Left lung (tissue), 10 donors: ENCODE measurements around the gene LAMA1. TPM values are rescaled to one million over a fixed set of nuclear protein-coding genes. Genes with fewer than 3 reads are reported as not detected.

ENCODE experiments used
- ATAC-seq: fragments of 200-7000 bp; cut with Tn5 transposase; one replicate; pipeline ENCODE4 v1.9.1; 2020; ENCODE audit warnings: moderate library complexity
- DNase-seq, 4 donors: peaks; one replicate each; pipeline ENCODE4 v3.0.0-alpha.2; 2013 to 2020
- H3K27ac ChIP-seq, 2 donors: fragments of 200-600 bp; sonication (generic) in 1 of 2; one replicate each; pipeline versions ENCODE4 v1.5.0 to v1.8.0; 2020 to 2021
- H3K27me3 ChIP-seq, 2 donors: fragments of 200-600 bp; sonication (generic) in 1 of 2; one replicate each; pipeline versions ENCODE4 v1.5.0 to v1.8.0; 2020 to 2021
- H3K36me3 ChIP-seq, 2 donors: fragments of 200-600 bp; sonication (generic) in 1 of 2; one replicate each; pipeline versions ENCODE4 v1.5.0 to v1.8.0; 2020 to 2021
- H3K4me1 ChIP-seq, 2 donors: fragments of 200-600 bp; one replicate each; pipeline ENCODE4 v1.8.0; 2021
- H3K4me3 ChIP-seq, 2 donors: fragments of 200-600 bp; sonication (generic) in 1 of 2; one replicate each; pipeline versions ENCODE4 v1.5.0 to v1.8.0; 2020 to 2021; ENCODE audit warnings: mild to moderate bottlenecking in 1 of 2
- H3K9me3 ChIP-seq, 2 donors: fragments of 200-600 bp; sonication (generic) in 1 of 2; one replicate each; pipeline versions ENCODE4 v1.5.0 to v1.8.0; 2020 to 2021
- intact Hi-C, 2 donors: fragments of 100-400 bp; cut with DNase I; formaldehyde crosslinking; loops; one replicate each; pipeline versions ENCODE4 v1.11.2 to v1.14.2; 2022
- polyA plus RNA-seq, 6 donors: library from polyadenylated mRNA; unstranded; fragments of 120-200 nt; gene quantifications; one replicate each; pipeline ENCODE4 v1.2.1, GENCODE V29; 2013; ENCODE audit not compliant: insufficient read length in 6 of 6
- total RNA-seq, 2 donors: library from RNA; stranded (reverse); fragmentation: NEBNext Ultra II Directional; extraction: Animal tissue kit (Norgen Biotek cat#: 25700); gene quantifications; one replicate each; pipeline ENCODE4 v1.2.1, GENCODE V29; 2021
- TF ChIP-seq, protein P1 (sequence below), 2 donors: fragments of 200-600 bp; sonication (generic) in 1 of 2; IDR thresholded peaks; one replicate each; pipeline versions ENCODE4 v1.5.0 to v1.8.0; 2021; ENCODE audit warnings: antibody characterized with exemption in 2 of 2
- donor health status: DM: no; HTN: yes; CAD: no.
- donor health status: DM: no; HTN: no; CAD: no.

LAMA1 gene
- total and polyA plus RNA-seq, 8 donors = 2.4 to 22.9 (median 11.6) TPM

DNA sequence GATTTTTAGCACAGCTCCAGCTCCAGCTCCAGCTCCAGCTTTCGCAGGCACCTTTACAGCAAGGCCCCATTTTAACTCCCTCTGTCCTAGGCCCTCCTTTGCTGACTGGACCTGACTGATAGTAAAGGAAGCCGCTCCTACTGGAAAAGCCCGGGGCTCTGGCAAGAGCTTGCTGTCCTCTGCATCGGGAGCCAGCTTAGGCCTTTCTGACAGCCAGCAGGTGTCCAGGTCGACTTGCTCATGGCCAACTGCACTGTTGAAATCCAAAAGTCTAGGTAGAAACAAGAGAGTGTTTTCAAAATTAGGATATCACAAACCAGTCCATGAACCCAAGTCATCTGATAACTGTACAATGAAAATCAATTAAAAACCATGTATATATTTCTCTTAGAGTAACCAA, 161.1 kb downstream of the LAMA1 start:
- ATAC-seq (no peak), DNase-seq (no peak)
- Histone ChIP-seq H3K27ac (no peak overlapping the region), H3K4me3 (no peak overlapping the region), H3K36me3 (no peaks in the 10 kb centered on the region), H3K4me1 (no peaks in the 10 kb centered on the region), H3K9me3 (no peaks in the 10 kb centered on the region), H3K27me3 (no peaks in the 10 kb centered on the region)
- TF ChIP-seq, protein P1, sequence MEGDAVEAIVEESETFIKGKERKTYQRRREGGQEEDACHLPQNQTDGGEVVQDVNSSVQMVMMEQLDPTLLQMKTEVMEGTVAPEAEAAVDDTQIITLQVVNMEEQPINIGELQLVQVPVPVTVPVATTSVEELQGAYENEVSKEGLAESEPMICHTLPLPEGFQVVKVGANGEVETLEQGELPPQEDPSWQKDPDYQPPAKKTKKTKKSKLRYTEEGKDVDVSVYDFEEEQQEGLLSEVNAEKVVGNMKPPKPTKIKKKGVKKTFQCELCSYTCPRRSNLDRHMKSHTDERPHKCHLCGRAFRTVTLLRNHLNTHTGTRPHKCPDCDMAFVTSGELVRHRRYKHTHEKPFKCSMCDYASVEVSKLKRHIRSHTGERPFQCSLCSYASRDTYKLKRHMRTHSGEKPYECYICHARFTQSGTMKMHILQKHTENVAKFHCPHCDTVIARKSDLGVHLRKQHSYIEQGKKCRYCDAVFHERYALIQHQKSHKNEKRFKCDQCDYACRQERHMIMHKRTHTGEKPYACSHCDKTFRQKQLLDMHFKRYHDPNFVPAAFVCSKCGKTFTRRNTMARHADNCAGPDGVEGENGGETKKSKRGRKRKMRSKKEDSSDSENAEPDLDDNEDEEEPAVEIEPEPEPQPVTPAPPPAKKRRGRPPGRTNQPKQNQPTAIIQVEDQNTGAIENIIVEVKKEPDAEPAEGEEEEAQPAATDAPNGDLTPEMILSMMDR (IDR thresholded peaks at IDR 0.05) = no peak
- intact Hi-C loops = no loop called here

DNA sequence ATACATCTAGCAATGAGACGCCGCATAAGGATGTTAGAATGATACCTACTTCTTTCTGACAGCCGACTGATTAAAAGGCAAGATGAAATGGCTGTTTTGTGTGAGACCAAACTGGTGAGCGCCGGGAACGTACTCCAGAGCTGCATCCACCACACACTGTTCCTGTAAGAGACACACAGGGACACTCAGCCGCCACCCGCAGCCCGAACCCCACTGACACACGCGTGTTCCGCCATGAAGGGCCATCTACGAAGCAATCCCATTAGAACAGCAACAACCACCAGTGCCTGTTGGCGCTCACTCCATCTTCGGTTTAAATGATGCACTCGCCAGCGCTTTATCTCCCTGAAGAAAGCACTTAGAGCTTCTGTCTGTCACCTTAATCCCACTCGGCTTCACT, 162.3 kb downstream of the LAMA1 start:
- H3K9me3 ChIP-seq = no peaks in the 10 kb centered on the region
- no peaks in the 10 kb centered on the region for H3K27me3 ChIP-seq
- no peaks in the 10 kb centered on the region for H3K36me3 ChIP-seq
- H3K27ac ChIP-seq = no peak overlapping the region
- no peak for ATAC-seq
- intact Hi-C loops = no loop called here
- DNase-seq = no peak
- H3K4me3 ChIP-seq = no peak overlapping the region
- no peaks in the 10 kb centered on the region for H3K4me1 ChIP-seq
- TF ChIP-seq, protein P1 (IDR thresholded peaks at IDR 0.05) = no peak

DNA sequence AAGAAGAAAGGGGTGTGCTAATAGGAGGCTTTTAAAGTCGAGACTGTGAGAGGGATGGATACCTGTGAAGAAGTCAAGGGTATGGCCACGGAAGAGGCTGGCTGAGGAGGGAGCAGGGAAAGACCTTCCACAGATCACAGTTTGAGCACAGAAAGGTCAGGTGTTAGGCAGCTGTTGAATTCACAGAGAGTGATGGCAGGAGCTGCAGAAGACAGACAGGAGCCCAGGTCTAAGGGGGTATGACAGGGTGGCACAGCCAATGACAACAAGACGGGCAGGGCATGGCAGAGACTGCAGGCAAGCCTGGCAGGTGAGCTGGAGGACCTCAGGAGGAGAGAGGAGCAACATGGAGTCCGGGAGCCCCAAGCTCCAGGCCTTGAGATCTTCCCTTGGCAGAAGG, 163.1 kb downstream of the LAMA1 start:
- TF ChIP-seq, protein P1 (IDR thresholded peaks at IDR 0.05) = no peak
- H3K36me3 ChIP-seq = no peaks in the 10 kb centered on the region
- no peak overlapping the region for H3K27ac ChIP-seq
- no peak for ATAC-seq
- no peak for DNase-seq
- peaks cover 0 to 2% of the 10 kb centered on the region in 2 donors for H3K4me1 ChIP-seq
- intact Hi-C loops = no loop called here
- H3K9me3 ChIP-seq = no peaks in the 10 kb centered on the region
- H3K4me3 ChIP-seq = no peak overlapping the region
- no peaks in the 10 kb centered on the region for H3K27me3 ChIP-seq

DNA sequence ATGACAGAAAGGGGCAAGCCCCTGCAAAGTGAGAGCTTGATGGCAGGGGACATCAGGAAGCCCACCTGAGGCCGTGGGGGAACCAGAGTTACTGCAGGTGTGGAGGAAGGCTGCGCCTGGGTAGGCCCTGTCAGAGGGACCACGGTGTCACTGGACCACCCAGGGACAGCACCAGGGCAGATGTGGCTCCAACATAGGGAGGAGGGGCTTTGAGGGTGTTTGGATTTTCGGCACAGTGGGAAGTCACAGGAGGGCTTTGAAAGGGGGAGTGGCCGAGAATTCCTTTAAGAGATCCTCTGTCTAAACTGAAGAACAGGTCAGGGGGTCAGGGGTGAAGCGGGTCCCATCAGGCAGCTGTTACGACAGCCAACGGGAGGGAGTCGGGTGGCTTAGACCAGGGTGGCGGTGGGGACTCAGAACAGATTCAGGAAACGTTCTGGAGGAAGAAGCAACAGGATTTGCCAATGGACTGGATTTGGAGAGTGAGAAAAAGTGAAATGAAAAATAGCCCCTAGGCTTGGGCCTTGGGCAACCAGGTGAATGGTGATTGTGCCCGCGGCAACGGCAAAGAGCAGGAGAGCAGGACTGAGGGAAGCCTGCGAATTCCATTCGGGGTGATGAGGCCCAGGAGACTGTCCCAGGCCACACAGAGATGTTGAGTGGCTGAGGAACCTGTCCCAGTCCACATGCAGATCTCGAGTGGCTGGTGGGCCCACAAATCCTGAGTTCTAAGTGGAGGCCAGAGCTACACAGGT, 166.1 kb downstream of the LAMA1 start:
- intact Hi-C loops = no loop called here
- peaks cover 0 to 2% of the 10 kb centered on the region in 2 donors for H3K4me1 ChIP-seq
- H3K36me3 ChIP-seq = no peaks in the 10 kb centered on the region
- ATAC-seq (no peak), DNase-seq (no peak)
- H3K4me3 ChIP-seq = no peak overlapping the region
- no peaks in the 10 kb centered on the region for H3K27me3 ChIP-seq
- H3K9me3 ChIP-seq = no peaks in the 10 kb centered on the region
- H3K27ac ChIP-seq = no peak overlapping the region
- TF ChIP-seq, protein P1 (IDR thresholded peaks at IDR 0.05) = no peak

DNA sequence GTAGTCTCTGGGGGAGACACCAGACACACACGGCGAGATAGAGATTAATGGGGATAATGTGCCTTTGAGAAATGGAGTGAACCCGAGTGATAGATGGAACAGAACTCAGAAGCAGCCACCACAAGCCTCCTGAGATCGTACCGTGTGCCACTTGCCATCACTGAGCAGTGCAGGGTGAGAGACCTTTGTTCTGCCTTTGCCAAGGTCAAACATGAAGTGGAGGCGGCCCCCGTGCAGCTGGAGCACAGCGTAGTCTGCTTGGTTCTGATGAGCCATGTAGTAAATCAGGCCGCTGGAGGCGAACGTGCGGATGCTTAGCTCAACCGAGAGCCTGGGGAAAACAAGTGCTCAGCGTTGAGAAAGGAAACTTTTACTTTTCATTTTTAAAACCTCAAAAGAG, 167.0 kb downstream of the LAMA1 start:
- Histone ChIP-seq H3K27me3 (no peaks in the 10 kb centered on the region), H3K27ac (no peak overlapping the region), H3K4me3 (no peak overlapping the region), H3K4me1 (peaks cover 0 to 2% of the 10 kb centered on the region in 2 donors), H3K36me3 (no peaks in the 10 kb centered on the region), H3K9me3 (no peaks in the 10 kb centered on the region)
- intact Hi-C loops = no loop called here
- ATAC-seq = no peak
- DNase-seq = no peak
- TF ChIP-seq, protein P1 (IDR thresholded peaks at IDR 0.05) = no peak
